Thyroid gland (tissue), 4 donors: ENCODE results near the gene DUOX2.

Experiments used
- POLR2A ChIP-seq, 2 donors: fragments of 450-650 bp; IDR thresholded peaks; one replicate each; pipeline ENCODE4 v1.6.1; 2017; ENCODE audit warnings: antibody characterized with exemption in 2 of 2, mild to moderate bottlenecking in 2 of 2, moderate library complexity in 1 of 2
- TF ChIP-seq, protein P1 (sequence below), 6 experiments: fragments of 200-600 bp in 3 of 6; fragments of 450-650 bp in 3 of 6; sonication (generic) in 3 of 6; IDR thresholded peaks; one replicate each; pipeline ENCODE4 v1.5.1; 2016 to 2019; ENCODE audit warnings: antibody characterized with exemption in 6 of 6, mild to moderate bottlenecking in 2 of 6, inconsistent platforms in 1 of 6, moderate library complexity in 1 of 6

DNA sequence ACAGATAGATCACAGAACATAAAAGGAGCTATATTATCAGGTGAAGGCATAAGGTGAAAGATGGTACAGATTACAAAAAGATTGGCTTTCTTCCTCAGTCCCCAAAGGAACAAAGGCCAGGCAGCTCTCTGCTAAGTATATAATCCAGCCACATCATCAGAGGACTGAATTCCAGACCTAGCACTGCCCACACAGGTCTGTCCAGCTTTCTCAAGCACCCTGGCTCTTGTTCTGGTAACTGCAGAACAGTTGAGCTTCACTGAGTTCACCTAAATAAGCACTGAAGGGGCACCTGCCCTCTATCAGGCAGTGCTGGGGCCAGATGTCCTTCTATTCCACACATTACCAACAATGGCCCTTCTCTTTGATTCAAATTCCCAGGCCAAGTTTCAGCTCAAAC lies 9.4 kb upstream of the DUOX2 start:
- TF ChIP-seq, protein P1, sequence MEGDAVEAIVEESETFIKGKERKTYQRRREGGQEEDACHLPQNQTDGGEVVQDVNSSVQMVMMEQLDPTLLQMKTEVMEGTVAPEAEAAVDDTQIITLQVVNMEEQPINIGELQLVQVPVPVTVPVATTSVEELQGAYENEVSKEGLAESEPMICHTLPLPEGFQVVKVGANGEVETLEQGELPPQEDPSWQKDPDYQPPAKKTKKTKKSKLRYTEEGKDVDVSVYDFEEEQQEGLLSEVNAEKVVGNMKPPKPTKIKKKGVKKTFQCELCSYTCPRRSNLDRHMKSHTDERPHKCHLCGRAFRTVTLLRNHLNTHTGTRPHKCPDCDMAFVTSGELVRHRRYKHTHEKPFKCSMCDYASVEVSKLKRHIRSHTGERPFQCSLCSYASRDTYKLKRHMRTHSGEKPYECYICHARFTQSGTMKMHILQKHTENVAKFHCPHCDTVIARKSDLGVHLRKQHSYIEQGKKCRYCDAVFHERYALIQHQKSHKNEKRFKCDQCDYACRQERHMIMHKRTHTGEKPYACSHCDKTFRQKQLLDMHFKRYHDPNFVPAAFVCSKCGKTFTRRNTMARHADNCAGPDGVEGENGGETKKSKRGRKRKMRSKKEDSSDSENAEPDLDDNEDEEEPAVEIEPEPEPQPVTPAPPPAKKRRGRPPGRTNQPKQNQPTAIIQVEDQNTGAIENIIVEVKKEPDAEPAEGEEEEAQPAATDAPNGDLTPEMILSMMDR (IDR thresholded peaks at IDR 0.05) = peak in 2 of 6 experiments; percentile 25 to 26
- TF ChIP-seq POLR2A (IDR thresholded peaks at IDR 0.05) = peak in 1 of 2 donors; percentile 51
